GM10847 (cell line): ENCODE results near the gene C3orf18.

Experiments used
- POLR2A ChIP-seq: IDR thresholded peaks from 2 replicates; pipeline ENCODE4 v1.6.1; 2011; ENCODE audit not compliant: insufficient read length; ENCODE audit errors: extremely low read depth

Gene C3orf18

GRCh38 chr3:50531201-50531600 lies 36.3 kb downstream of the C3orf18 start:
- TF ChIP-seq POLR2A: no peak

- no peak for TF ChIP-seq POLR2A
These were observed 37.3 kb downstream of the C3orf18 start for GRCh38 chr3:50530001-50530970.

- TF ChIP-seq POLR2A: no peak
These were observed 41.6 kb downstream of the C3orf18 start for GRCh38 chr3:50525987-50526386.

GRCh38 chr3:50525191-50525910 lies 42.2 kb downstream of the C3orf18 start:
- no peak for TF ChIP-seq POLR2A

GRCh38 chr3:50524746-50525145 lies 42.8 kb downstream of the C3orf18 start:
- no peak for TF ChIP-seq POLR2A

- TF ChIP-seq POLR2A: no peak
These were observed 44.2 kb downstream of the C3orf18 start for GRCh38 chr3:50523279-50523811.

GRCh38 chr3:50521572-50521971 lies 46.0 kb downstream of the C3orf18 start:
- TF ChIP-seq POLR2A: no peak

- no peak for TF ChIP-seq POLR2A
These were observed 46.7 kb downstream of the C3orf18 start for GRCh38 chr3:50520849-50521248.

GRCh38 chr3:50519471-50520089 lies 48.0 kb downstream of the C3orf18 start:
- TF ChIP-seq POLR2A: no peak

GRCh38 chr3:50518436-50518835 lies 49.1 kb downstream of the C3orf18 start:
- no peak for TF ChIP-seq POLR2A

GRCh38 chr3:50517721-50518206 lies 49.8 kb downstream of the C3orf18 start:
- TF ChIP-seq POLR2A: no peak

- TF ChIP-seq POLR2A: no peak
These were observed 51.1 kb downstream of the C3orf18 start for GRCh38 chr3:50516440-50516871.

- TF ChIP-seq POLR2A: no peak
These were observed 51.7 kb downstream of the C3orf18 start for GRCh38 chr3:50515565-50516439.

- no peak for TF ChIP-seq POLR2A
These were observed 55.4 kb downstream of the C3orf18 start for GRCh38 chr3:50512131-50512530.
